ENCODE data around the gene ZMAT1. TPM values are rescaled to one million over a fixed set of nuclear protein-coding genes. Genes with fewer than 3 reads are reported as not detected.

ZMAT1 gene
- polyA plus RNA-seq, 2 of the 4 experiments (the other 2 are of a cell fraction), result 0.03 to 0.59 TPM

DNA sequence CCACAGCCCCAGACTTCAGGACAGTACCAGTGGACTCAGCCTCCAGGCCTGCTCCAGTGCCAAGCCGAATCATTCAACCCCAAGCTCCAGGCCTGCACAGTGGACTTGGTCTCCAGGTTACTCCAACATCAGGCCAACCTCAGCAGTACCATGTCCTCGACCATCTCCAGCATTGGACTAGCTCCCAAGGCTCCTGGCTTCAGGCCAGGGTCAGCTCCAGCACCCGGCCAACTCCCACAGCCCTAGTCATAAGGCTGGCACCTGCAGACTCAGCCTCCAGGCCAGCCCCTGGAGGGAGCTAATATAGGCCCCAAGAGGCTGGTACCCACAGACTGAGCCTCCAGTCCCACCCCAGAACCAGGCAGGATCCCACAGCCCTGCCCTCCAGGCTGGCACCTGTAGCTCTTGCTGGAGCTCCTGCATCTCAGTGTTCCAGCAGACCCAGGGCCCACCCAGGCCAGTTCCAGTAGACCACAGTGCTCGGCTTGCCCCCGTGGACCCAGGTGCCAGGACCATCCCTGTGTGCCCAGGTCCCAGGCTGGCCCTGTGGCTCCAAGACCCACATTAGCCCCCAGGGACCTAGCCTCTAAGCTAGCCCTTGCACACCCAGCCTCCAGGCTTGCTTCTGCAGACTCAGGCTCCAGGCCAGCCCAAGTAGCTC, 25.6 kb downstream of the ZMAT1 start:
- H3K4me3 ChIP-seq, result no peak overlapping the region
- H3K9me3 ChIP-seq, result no peaks in the 10 kb centered on the region; the same call in 2 of the 3 replicates
- H3K4me2 ChIP-seq, result no peak overlapping the region
- CTCF ChIA-PET, result no interaction called here
- no peak for DNase-seq (ENCODE audit: low read depth in 1 of 2, low spot score in 1 of 2)
- FAIRE-seq, result no peak
- no peaks in the 10 kb centered on the region for H3K4me1 ChIP-seq
- no peak overlapping the region for H3K27ac ChIP-seq
- WGBS (ENCODE audit: missing lambda C conversion rate), result 0% methylated on average over 2 of the region's 5 CpGs
- TF ChIP-seq KDM5A (IDR thresholded peaks at IDR 0.05), result no peak
- TF ChIP-seq, protein P1, sequence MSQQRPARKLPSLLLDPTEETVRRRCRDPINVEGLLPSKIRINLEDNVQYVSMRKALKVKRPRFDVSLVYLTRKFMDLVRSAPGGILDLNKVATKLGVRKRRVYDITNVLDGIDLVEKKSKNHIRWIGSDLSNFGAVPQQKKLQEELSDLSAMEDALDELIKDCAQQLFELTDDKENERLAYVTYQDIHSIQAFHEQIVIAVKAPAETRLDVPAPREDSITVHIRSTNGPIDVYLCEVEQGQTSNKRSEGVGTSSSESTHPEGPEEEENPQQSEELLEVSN (IDR thresholded peaks at IDR 0.05; ENCODE audit: borderline replicate concordance, low read depth), result no peak
- TF ChIP-seq NPAS2 (CRISPR knock-in tag; IDR thresholded peaks at IDR 0.05; ENCODE audit: borderline replicate concordance), result no peak
- TF ChIP-seq BHLHE40 (IDR thresholded peaks at IDR 0.05; ENCODE audit: low read depth, low read length), result no peak
- no peak for TF ChIP-seq HEYL (CRISPR knock-in tag; IDR thresholded peaks at IDR 0.05)
- no peak for TF ChIP-seq CEBPB (IDR thresholded peaks at IDR 0.05)
- TF ChIP-seq, protein P2, sequence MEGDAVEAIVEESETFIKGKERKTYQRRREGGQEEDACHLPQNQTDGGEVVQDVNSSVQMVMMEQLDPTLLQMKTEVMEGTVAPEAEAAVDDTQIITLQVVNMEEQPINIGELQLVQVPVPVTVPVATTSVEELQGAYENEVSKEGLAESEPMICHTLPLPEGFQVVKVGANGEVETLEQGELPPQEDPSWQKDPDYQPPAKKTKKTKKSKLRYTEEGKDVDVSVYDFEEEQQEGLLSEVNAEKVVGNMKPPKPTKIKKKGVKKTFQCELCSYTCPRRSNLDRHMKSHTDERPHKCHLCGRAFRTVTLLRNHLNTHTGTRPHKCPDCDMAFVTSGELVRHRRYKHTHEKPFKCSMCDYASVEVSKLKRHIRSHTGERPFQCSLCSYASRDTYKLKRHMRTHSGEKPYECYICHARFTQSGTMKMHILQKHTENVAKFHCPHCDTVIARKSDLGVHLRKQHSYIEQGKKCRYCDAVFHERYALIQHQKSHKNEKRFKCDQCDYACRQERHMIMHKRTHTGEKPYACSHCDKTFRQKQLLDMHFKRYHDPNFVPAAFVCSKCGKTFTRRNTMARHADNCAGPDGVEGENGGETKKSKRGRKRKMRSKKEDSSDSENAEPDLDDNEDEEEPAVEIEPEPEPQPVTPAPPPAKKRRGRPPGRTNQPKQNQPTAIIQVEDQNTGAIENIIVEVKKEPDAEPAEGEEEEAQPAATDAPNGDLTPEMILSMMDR (IDR thresholded peaks at IDR 0.05), result no peak
- TF ChIP-seq MAZ (IDR thresholded peaks at IDR 0.05; ENCODE audit: borderline replicate concordance, low read depth, low read length), result no peak
- TF ChIP-seq FOSB (CRISPR knock-in tag; IDR thresholded peaks at IDR 0.05), result no peak
- TF ChIP-seq CBX2 (IDR thresholded peaks at IDR 0.05; ENCODE audit: borderline replicate concordance, low read depth), result no peak
- TF ChIP-seq, protein P3, sequence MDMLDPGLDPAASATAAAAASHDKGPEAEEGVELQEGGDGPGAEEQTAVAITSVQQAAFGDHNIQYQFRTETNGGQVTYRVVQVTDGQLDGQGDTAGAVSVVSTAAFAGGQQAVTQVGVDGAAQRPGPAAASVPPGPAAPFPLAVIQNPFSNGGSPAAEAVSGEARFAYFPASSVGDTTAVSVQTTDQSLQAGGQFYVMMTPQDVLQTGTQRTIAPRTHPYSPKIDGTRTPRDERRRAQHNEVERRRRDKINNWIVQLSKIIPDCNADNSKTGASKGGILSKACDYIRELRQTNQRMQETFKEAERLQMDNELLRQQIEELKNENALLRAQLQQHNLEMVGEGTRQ (IDR thresholded peaks at IDR 0.05), result no peak
- TF ChIP-seq RFX5 (IDR thresholded peaks at IDR 0.05), result no peak
- POLR2A ChIA-PET, result no interaction called here
- no peak for ATAC-seq

DNA sequence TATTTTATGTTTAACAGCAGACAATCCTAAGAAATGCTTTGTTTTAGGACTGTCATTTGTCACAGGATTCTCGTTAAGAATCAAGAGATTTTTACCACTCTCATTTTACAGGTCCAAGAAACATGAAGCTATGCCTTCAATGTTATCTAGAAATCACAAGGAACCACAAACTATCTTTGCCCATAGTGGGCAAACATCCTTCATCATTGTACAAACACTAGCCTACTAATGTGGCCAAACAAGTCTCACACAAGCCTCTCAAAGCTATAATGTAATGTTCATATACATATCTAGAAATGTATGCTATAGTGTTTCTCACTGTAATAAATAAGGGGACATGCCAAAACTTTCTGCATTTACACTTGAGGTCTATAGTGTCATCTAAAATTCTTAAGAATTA, 26.8 kb downstream of the ZMAT1 start:
- H3K4me1 ChIP-seq, result no peaks in the 10 kb centered on the region
- ChIA-PET CTCF (no interaction called here), POLR2A (no interaction called here)
- WGBS (ENCODE audit: missing lambda C conversion rate), result 0% methylated on average over 1 of the region's 1 CpG
- no peak for TF ChIP-seq RFX5 (IDR thresholded peaks at IDR 0.05)
- TF ChIP-seq PHF8 (IDR thresholded peaks at IDR 0.05; ENCODE audit: borderline replicate concordance, low read depth), result no peak
- no peak for TF ChIP-seq RNF2 (IDR thresholded peaks at IDR 0.05; ENCODE audit: borderline replicate concordance, low read depth)
- no peak for TF ChIP-seq HOXB5 (CRISPR knock-in tag; IDR thresholded peaks at IDR 0.05)
- no peak for TF ChIP-seq RAD21 (conservative IDR thresholded peaks at IDR 0.05 in 1 of 2, IDR thresholded peaks at IDR 0.05 in 1 of 2)
- TF ChIP-seq, protein P4, sequence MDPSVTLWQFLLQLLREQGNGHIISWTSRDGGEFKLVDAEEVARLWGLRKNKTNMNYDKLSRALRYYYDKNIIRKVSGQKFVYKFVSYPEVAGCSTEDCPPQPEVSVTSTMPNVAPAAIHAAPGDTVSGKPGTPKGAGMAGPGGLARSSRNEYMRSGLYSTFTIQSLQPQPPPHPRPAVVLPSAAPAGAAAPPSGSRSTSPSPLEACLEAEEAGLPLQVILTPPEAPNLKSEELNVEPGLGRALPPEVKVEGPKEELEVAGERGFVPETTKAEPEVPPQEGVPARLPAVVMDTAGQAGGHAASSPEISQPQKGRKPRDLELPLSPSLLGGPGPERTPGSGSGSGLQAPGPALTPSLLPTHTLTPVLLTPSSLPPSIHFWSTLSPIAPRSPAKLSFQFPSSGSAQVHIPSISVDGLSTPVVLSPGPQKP (IDR thresholded peaks at IDR 0.05; ENCODE audit: low read depth, low read length), result no peak
- TF ChIP-seq JUN (IDR thresholded peaks at IDR 0.05), result no peak
- TF ChIP-seq GATA3 (IDR thresholded peaks at IDR 0.05; ENCODE audit: borderline replicate concordance), result no peak
- TF ChIP-seq HOXA7 (CRISPR knock-in tag; IDR thresholded peaks at IDR 0.05), result no peak
- no peak for TF ChIP-seq POLR2AphosphoS2 (conservative IDR thresholded peaks at IDR 0.05; ENCODE audit: low read length)
- TF ChIP-seq FOSL2 (IDR thresholded peaks at IDR 0.05), result no peak
- no peak for TF ChIP-seq FOSL2 (CRISPR knock-in tag; IDR thresholded peaks at IDR 0.05)
- TF ChIP-seq, protein P5, sequence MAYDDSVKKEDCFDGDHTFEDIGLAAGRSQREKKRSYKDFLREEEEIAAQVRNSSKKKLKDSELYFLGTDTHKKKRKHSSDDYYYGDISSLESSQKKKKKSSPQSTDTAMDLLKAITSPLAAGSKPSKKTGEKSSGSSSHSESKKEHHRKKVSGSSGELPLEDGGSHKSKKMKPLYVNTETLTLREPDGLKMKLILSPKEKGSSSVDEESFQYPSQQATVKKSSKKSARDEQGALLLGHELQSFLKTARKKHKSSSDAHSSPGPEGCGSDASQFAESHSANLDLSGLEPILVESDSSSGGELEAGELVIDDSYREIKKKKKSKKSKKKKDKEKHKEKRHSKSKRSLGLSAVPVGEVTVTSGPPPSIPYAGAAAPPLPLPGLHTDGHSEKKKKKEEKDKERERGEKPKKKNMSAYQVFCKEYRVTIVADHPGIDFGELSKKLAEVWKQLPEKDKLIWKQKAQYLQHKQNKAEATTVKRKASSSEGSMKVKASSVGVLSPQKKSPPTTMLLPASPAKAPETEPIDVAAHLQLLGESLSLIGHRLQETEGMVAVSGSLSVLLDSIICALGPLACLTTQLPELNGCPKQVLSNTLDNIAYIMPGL (CRISPR knock-in tag; IDR thresholded peaks at IDR 0.05; ENCODE audit: borderline replicate concordance), result no peak
- DNase-seq (ENCODE audit: low read depth in 1 of 2, low spot score in 1 of 2), result no peak
- H3K9me3 ChIP-seq, result no peaks in the 10 kb centered on the region; the same call in 2 of the 3 replicates
- H3K4me2 ChIP-seq, result no peak overlapping the region
- H3K27ac ChIP-seq, result no peak overlapping the region
- no peak overlapping the region for H3K4me3 ChIP-seq
- no peak for ATAC-seq
- FAIRE-seq, result peak; percentile 96

Measured in A549 (cell line).